Measurements from ENCODE around the gene PSMC6.

PSMC6 gene

DNA sequence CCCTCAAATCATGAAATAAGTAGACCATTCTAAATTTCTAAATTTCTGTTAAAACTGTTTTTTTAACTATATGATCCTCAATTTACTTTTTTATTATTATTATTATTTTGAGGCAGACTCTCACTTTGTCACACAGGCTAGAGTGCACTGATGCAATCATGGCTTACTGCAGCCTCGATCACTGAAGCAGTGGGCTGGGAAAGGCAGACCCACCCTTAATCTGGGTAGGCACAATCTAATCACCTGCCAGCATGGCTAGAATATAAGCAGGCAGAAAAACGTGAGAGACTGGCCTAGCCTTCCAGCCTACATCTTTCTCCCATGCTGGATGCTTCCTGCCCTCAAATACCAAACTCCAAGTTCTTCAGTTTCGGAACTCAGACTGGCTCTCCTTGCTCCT is 14.0 kb upstream of the PSMC6 start:
- CTCF ChIA-PET = no interaction called here
- POLR2A ChIA-PET = no interaction called here
- H3K27ac ChIP-seq (ENCODE audit: extremely low read depth, low read depth, low read length) = no peak overlapping the region
- H3K36me3 ChIP-seq (ENCODE audit: control insufficient read depth in 2 of 2, insufficient read depth in 1 of 2, low read length in 2 of 2) = peaks cover 0 to 3% of the 10 kb centered on the region in 2 experiments; a peak in 1 of 3 replicates
- H3K9me3 ChIP-seq (ENCODE audit: control insufficient read depth, insufficient read depth, low read depth, low read length) = no peaks in the 10 kb centered on the region
- peaks cover 18% of the 10 kb centered on the region for H3K4me1 ChIP-seq (ENCODE audit: control insufficient read depth, insufficient read depth, low read length)
- H3K4me3 ChIP-seq (ENCODE audit: low read depth, low read length) = no peak overlapping the region
- TF ChIP-seq ZNF660 (tag by site-specific recombination; IDR thresholded peaks at IDR 0.05) (0 out of 2 replicates have a peak, but pooled peaks have one; percentile 16), ZNF776 (tag by site-specific recombination; IDR thresholded peaks at IDR 0.05; ENCODE audit: borderline replicate concordance) (no peak), ZNF138 (tag by site-specific recombination; IDR thresholded peaks at IDR 0.05; ENCODE audit: borderline replicate concordance) (no peak), YY1 (tag by site-specific recombination; IDR thresholded peaks at IDR 0.05) (no peak), ZNF155 (tag by site-specific recombination; IDR thresholded peaks at IDR 0.05) (no peak), ZNF214 (tag by site-specific recombination; IDR thresholded peaks at IDR 0.05; ENCODE audit: borderline replicate concordance) (no peak), ZNF223 (tag by site-specific recombination; IDR thresholded peaks at IDR 0.05) (no peak), ZNF24 (tag by site-specific recombination; IDR thresholded peaks at IDR 0.05) (no peak), ZBTB17 (tag by site-specific recombination; IDR thresholded peaks at IDR 0.05) (peak; percentile 23; the same call in 1 of the 2 replicates), ZNF184 (tag by site-specific recombination; IDR thresholded peaks at IDR 0.05) (no peak), ZNF366 (tag by site-specific recombination; conservative IDR thresholded peaks at IDR 0.05) (no peak), FEZF1 (tag by site-specific recombination; IDR thresholded peaks at IDR 0.05) (no peak)

DNA sequence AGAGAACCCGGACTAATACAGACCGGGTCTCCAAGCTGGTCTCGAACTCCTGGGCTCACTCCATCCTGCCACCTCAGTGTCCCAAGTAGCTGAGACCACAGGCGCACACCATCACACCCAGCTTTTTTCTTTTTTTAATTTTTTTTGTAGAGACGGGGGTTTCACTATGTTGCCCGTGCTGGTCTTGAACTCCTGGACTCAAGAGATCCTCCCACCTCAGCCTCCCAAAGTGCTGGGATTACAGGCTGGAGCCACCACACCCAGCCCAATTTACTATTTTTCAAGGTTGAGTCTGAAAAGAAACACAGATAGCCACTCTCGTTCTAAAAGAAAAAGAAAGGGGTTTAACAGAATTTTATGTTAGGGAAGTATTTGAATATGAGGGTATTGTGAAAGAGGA is 13.5 kb upstream of the PSMC6 start:
- ChIA-PET CTCF (interaction anchor here (0.8 to 1.0 kb wide), 2 partner anchors 12 to 14 kb away, joined by 3 to 4 read pairs; no protein-coding TSS in a partner anchor), POLR2A (no interaction called here)
- Histone ChIP-seq H3K4me3 (ENCODE audit: low read depth, low read length) (no peak overlapping the region), H3K36me3 (ENCODE audit: control insufficient read depth in 2 of 2, insufficient read depth in 1 of 2, low read length in 2 of 2) (peaks cover 0 to 3% of the 10 kb centered on the region in 2 experiments; a peak in 1 of 3 replicates), H3K4me1 (ENCODE audit: control insufficient read depth, insufficient read depth, low read length) (peaks cover 18% of the 10 kb centered on the region), H3K27ac (ENCODE audit: extremely low read depth, low read depth, low read length) (no peak overlapping the region), H3K9me3 (ENCODE audit: control insufficient read depth, insufficient read depth, low read depth, low read length) (no peaks in the 10 kb centered on the region)
- TF ChIP-seq ZNF114 (tag by site-specific recombination; IDR thresholded peaks at IDR 0.05) (no peak), ZNF433 (tag by site-specific recombination; IDR thresholded peaks at IDR 0.05; ENCODE audit: low read depth) (no peak), ZNF16 (tag by site-specific recombination; IDR thresholded peaks at IDR 0.05; ENCODE audit: low read depth) (no peak), KLF8 (tag by site-specific recombination; IDR thresholded peaks at IDR 0.05) (no peak), ZNF585B (tag by site-specific recombination; IDR thresholded peaks at IDR 0.05) (no peak), ZNF132 (tag by site-specific recombination; IDR thresholded peaks at IDR 0.05; ENCODE audit: borderline replicate concordance) (no peak), ZSCAN16 (tag by site-specific recombination; IDR thresholded peaks at IDR 0.05) (no peak), GLI2 (tag by site-specific recombination; IDR thresholded peaks at IDR 0.05; ENCODE audit: borderline replicate concordance, low read depth) (no peak), ZNF660 (tag by site-specific recombination; IDR thresholded peaks at IDR 0.05) (no peak), ZNF544 (tag by site-specific recombination; IDR thresholded peaks at IDR 0.05) (no peak), GFI1B (tag by site-specific recombination; IDR thresholded peaks at IDR 0.05) (no peak), ZBTB21 (tag by site-specific recombination; IDR thresholded peaks at IDR 0.05) (no peak), OVOL3 (tag by site-specific recombination; IDR thresholded peaks at IDR 0.05) (no peak)
- TF ChIP-seq, protein P1, sequence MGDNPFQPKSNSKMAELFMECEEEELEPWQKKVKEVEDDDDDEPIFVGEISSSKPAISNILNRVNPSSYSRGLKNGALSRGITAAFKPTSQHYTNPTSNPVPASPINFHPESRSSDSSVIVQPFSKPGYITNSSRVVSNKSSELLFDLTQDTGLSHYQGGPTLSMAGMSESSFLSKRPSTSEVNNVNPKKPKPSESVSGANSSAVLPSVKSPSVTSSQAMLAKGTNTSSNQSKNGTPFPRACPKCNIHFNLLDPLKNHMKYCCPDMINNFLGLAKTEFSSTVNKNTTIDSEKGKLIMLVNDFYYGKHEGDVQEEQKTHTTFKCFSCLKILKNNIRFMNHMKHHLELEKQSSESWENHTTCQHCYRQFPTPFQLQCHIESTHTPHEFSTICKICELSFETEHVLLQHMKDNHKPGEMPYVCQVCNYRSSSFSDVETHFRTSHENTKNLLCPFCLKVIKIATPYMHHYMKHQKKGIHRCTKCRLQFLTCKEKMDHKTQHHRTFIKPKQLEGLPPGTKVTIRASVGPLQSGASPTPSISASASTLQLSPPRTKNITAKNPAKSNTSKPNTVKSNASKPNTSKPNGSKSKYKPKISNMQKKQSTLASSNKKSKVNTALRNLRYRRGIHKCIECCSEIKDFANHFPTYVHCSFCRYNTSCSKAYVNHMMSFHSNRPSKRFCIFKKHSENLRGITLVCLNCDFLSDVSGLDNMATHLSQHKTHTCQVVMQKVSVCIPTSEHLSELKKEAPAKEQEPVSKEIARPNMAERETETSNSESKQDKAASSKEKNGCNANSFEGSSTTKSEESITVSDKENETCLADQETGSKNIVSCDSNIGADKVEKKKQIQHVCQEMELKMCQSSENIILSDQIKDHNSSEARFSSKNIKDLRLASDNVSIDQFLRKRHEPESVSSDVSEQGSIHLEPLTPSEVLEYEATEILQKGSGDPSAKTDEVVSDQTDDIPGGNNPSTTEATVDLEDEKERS (tag by site-specific recombination; IDR thresholded peaks at IDR 0.05) = no peak
- TF ChIP-seq, protein P2, sequence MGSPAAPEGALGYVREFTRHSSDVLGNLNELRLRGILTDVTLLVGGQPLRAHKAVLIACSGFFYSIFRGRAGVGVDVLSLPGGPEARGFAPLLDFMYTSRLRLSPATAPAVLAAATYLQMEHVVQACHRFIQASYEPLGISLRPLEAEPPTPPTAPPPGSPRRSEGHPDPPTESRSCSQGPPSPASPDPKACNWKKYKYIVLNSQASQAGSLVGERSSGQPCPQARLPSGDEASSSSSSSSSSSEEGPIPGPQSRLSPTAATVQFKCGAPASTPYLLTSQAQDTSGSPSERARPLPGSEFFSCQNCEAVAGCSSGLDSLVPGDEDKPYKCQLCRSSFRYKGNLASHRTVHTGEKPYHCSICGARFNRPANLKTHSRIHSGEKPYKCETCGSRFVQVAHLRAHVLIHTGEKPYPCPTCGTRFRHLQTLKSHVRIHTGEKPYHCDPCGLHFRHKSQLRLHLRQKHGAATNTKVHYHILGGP (tag by site-specific recombination; IDR thresholded peaks at IDR 0.05) = no peak
- TF ChIP-seq, protein P3, sequence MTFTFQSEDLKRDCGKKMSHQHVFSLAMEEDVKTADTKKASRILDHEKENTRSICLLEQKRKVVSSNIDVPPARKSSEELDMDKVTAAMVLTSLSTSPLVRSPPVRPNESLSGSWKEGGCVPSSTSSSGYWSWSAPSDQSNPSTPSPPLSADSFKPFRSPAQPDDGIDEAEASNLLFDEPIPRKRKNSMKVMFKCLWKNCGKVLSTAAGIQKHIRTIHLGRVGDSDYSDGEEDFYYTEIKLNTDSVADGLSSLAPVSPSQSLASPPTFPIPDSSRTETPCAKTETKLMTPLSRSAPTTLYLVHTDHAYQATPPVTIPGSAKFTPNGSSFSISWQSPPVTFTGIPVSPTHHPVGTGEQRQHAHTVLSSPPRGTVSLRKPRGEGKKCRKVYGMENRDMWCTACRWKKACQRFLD (tag by site-specific recombination; IDR thresholded peaks at IDR 0.05) = no peak

All from HEK293 (cell line).